ENCODE data around the gene XRCC4.

XRCC4 gene

DNA sequence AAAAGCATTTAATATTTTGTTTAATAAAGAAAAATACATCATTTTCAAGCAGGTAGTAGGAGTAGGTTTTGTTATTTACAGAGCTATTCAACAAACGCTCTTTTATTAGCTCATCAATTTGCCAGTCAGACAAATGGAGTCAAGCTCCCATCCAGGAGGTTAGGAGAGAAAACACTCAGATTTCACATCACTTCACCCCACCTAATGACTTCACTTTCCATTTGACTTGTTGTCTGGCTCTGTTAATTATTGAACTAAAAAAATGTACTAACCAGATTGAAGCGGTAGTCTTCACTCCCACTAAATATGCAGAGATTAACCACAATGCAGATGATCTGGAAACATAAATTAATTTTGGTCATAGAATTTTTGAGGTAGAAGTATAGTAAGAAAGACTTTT is 200.6 kb downstream of the XRCC4 start:
- no peak for DNase-seq (ENCODE audit: low read depth)

DNA sequence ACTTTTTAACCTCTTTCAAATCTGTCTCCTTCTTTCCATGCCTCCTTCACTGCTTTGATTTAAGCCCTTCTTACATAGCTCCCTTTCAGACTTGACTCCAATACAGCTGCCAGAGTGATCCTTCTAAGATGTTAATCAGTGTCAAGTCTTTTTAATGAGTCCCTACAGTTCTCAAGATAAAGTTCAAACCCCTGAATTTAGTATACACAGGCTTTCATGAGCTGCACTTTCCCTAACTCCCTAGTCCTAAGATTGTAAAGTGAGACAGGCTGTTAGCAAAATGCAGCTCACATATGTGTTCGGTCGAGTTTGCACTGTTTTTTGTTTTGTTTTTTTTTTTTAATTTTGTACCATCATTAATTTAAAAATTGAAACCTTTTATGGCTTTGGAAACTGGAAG is 203.8 kb downstream of the XRCC4 start:
- DNase-seq (ENCODE audit: low read depth), result no peak

DNA sequence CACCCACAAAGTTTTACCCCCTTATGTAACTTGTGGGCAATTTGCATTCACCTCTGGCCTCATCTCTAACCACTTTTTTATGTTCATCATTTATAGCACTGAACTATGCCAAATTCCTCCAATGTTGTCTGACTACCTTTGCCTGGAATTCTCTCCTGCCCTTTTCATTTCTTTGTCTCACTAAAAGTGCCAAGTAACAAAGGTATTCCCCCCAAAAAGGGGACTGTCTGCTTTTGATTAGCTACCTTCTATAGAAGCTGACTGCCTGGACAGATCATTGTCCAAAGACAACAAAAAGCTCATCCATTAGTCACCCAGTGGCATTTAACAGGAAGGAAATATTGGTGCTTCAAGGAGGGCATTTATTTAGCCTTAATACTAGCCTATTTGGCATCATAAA is 204.3 kb downstream of the XRCC4 start:
- peak; percentile 75 for DNase-seq (ENCODE audit: low read depth)

GRCh38 chr5:83283761-83284160 is 206.4 kb downstream of the XRCC4 start:
- no peak for DNase-seq (ENCODE audit: low read depth)

GRCh38 chr5:83285661-83286398 is 208.5 kb downstream of the XRCC4 start:
- no peak for DNase-seq (ENCODE audit: low read depth)

- no peak for DNase-seq (ENCODE audit: low read depth)
These were observed 216.9 kb downstream of the XRCC4 start for GRCh38 chr5:83294246-83294645.

DNA sequence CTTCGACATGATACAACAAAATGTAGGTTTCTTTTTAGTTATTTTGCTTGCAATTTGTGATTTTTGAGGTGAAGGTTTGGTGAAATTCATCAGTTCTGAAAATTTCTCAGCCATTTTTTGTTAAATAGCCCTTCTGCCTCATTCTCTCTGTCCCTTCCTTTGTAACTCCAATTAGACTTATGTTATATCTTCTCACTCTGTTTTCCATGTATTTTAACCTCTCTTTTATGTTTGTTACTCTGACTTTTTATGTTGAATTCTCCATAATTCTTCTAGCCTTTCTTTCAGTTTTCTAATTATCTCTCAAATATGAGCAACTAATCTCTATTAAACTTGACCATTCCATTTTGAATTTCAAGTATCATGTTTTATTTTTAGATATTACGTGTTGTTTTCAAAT is 222.0 kb downstream of the XRCC4 start:
- no peak for DNase-seq (ENCODE audit: low read depth)

DNA sequence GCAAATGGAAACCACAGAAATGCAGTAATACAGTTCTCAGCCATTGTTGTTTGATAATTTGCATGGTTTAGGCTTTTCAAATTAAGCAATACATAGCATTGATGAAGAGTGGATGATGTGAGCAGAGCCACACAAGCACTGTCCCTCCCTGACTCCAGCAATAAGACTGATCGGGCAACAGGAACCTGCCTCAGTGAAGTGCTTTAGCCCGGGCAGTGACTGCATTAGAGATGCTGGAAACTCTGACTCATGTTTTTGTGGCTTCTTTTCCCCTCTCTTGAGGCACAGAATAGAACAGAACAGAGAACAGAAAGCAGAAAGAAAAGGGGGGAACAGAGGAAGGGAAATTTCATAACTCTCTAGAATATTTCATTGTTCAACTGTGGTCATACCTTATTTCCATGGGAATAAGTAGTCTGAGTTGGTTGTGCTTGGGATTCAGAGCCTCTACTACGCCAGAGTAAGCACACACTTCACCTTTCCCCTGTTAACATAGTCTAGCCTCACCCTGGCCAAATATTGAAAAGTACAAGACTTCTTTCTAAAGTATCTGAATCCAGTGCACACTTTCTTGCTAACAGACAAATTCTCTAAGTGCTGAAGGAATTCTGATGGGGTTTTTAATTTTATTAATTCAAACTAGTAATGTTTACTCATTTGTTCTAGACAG is 229.4 kb downstream of the XRCC4 start:
- DNase-seq (ENCODE audit: low read depth), result peak; percentile 34

DNA sequence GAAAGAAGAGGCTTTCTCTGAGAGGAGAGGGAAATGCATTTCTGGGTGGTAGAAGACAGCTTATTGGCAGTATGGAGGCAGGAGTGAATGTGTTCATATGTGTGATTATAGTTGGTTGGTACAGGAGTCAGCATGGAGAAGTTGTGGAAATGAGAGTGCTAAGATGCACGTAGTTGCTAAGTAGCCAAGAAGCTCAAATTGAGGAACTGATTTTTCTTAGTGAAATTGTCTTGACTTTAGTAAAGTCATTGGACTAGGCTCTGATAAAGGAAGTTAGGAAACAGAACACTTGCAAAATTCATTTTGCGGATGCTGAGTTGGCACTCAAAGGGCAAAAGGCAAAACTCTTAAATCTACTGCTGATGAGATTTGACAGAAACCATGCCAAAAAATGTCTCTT is 235.3 kb downstream of the XRCC4 start:
- no peak for DNase-seq (ENCODE audit: low read depth)

GRCh38 chr5:83313436-83313835 is 236.1 kb downstream of the XRCC4 start:
- DNase-seq (ENCODE audit: low read depth), result no peak

DNA sequence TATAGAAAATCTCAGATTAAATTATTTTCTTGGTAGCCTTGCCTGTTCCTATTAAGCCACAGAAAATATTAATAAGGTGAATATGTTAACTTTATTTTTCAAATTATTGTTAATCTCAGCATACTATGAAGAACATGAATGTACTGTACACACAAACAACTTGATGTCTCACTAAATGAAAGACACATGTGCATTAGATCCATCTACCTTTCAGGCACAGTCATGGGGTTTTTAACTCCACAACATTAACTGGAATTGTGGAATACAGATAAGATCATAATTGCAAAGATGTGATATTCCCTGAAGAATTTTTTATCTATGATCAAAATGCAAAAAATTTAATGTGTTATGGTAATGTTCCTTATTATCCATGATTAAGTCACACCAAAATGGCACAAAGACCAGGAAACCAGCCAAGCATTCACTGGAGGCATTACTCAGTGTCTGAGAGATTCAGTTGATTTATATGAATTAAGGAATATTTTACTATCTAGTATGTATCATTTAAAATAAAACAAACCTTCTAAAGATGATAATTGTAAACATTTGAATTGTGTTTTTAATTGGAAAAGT is 244.2 kb downstream of the XRCC4 start:
- no peak for DNase-seq (ENCODE audit: low read depth)

DNA sequence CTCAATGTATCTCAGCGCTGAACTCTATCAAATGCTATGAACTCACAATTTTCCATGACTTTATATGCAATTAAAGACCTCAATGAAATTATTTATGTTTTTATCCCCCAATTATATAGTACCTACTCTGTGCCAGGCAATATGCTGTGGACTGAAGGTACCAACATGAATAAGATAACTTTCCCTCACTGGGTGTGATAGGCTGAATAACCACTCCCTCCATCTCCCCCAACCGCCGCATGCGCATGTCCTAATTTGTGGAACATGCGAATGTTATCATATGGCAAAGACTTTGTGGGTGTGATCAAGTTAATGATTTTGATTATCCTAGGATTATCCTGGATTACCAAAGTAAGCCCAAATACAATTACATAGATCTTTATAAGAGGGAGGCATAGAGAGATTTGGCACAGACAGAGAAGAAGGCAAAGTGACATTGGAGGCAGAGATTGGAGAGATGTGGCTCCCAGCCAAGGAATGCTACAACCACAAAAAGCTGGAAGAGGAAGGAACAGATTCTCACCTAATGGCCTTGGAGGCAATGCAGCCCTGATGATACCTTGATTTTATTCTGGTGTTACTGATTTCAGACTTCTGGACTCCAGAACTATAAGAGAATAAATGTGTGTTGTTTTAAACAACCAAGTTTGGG is 245.1 kb downstream of the XRCC4 start:
- no peak for DNase-seq (ENCODE audit: low read depth)

GRCh38 chr5:83323557-83324180 is 246.3 kb downstream of the XRCC4 start:
- DNase-seq (ENCODE audit: low read depth), result no peak

DNA sequence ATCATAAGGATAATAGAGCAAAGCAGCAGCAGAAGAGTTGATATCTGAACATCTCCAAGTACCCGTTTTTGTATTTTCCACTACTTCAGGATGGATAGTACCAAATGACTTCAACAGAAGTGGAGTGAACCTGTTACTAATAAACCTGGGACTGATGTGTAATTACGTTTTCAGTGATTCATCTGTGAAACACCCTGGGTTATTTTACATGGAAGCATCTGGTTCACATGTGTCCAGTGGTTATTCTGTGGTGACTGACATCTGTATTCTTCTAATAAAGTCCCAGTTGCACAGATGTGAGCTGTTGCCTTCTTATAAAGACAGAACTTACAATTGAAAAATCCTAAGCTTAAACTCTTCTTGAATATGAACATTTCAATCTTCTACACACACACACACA is 254.5 kb downstream of the XRCC4 start:
- peak; percentile 41 for DNase-seq (ENCODE audit: low read depth)

DNA sequence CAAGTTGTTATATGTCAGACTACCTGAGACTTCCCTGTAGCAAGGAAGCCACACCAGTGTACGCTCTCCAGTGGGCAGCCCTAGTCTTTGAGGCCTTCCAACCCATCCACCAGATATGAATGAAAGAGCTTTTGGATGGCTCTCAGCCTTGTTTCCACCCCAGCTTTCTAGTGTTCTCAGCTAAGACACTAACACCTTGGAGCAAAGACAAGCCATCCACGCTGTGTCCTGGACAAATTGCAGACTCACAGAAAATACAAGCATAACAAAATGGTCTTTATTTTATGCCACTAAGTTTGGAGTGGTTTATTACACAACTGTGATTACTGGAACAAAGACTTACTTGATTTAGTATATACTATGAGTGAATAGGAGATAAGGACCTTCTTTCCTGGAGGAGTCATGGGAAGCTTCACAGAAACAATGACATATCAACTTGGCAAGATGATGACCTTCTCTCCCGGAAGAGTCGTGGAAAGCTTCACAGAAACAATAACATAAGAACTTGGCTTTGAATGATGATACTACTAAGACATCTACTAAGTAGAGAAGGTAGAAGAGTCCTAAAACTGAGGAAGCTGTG is 260.2 kb downstream of the XRCC4 start:
- no peak for DNase-seq (ENCODE audit: low read depth)

GRCh38 chr5:83340511-83340918 is 263.2 kb downstream of the XRCC4 start:
- DNase-seq (ENCODE audit: low read depth), result no peak

- no peak for DNase-seq (ENCODE audit: low read depth)
These were observed 264.5 kb downstream of the XRCC4 start for GRCh38 chr5:83341815-83342334.

DNA sequence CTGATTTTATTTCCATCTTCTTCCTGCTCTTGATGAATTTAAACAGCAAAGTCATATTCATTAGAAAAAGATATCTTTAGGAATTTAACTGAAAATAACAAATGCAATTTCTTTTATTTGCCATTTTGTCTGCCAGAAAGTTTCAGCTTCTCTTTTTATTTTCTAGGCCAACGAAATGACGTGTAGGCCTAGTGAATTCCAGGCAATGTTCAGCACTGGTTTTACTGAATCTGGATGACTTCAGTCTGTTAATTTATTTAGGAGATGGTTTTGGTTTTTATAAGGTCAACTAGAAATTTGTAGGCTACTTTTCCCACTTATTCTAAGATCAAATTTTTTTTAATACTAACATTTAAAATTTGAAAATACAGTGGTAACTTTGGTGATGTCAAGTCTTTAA is 265.1 kb downstream of the XRCC4 start:
- DNase-seq (ENCODE audit: low read depth), result no peak

DNA sequence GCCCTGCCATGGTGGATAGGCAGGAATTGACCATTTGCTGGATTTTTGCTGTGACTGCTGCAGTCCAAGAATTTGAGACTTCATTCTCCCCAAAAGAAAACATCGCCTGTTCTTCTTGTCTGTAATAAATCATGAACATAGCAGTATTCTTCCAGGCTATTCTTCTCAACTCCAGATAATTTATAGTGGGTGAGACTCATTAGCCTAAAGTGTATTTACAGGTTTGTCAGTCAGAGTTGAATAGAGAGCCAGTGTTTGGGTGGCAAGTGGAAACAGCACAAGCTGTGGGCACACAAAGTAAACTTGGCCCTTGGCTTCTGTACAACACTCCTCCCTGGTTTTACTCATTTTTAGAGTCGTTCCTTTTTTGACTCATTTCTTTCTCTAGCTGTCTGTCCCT is 266.0 kb downstream of the XRCC4 start:
- DNase-seq (ENCODE audit: low read depth), result no peak

GRCh38 chr5:83345423-83345822 is 268.1 kb downstream of the XRCC4 start:
- DNase-seq (ENCODE audit: low read depth), result no peak

- DNase-seq (ENCODE audit: low read depth), result no peak
These were observed 271.0 kb downstream of the XRCC4 start for GRCh38 chr5:83348281-83348780.

DNA sequence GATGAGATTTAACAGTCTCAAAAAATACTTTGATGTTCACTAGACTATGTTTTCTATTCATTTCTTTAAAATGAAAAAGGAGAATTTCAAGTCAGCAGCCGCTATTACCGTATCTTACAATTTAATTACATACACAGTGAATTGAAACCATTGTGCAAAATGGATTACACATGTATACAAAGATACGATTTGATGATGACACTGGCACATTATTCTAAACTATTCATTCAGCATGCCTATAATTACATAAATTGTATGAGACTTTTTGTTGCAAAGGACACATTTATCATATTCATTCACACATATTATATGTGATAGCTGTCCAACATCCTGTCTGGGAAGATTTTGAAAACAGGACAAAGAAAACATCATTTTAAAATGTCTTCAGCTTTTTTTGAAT is 275.9 kb downstream of the XRCC4 start:
- no peak for DNase-seq (ENCODE audit: low read depth)

All from HS-5 (cell line).